Middle frontal gyrus (tissue), 1 donor: ENCODE results near the gene FUOM.

Experiments used
- DNase-seq: peaks from one replicate; pipeline ENCODE4 v3.0.0-alpha.2; 2015; ENCODE audit warnings: low spot score; ENCODE audit errors: extremely low spot score

The FUOM gene

DNA sequence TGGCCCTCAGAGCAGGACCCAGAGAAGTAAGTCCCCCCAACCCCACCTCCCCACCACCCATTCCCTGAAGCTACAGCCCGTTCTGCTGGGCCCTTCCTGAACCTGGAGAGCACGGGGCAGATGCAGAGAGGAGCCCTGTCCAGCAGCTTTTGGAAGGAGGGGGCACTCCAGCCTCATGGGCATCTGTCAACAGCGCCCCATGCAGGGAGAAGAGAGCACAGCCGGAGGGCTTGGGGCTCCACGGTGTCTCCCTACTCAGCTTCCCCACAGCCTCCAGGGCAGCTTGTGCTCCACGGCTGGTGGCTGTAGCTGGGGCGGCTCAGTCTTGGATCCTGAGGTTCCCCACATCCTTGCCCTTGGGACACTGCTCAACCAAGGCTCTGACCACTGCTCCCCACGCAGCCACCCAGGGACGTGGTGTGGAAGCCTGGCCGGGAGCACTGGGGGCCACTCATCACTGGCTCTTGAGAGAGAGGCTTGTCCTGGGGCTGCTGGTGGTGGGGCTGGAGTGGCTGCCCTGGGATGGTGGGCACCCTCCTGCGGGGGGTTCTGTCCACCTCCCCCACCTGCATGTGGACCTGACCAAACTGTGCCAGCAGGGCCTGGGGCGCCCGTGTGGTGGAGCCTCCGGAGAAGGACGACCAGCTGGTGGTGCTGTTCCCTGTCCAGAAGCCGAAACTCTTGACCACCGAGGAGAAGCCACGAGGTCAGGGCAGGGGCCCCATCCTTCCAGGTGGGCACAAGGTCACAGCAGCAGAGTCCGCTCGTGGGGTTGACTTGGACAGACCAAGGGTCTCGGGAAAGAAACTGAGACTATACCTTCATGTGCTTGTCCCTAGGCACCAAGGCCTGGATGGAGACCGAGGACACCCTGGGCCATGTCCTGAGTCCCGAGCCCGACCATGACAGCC lies 6.2 kb downstream of the FUOM start:
- no peak for DNase-seq

DNA sequence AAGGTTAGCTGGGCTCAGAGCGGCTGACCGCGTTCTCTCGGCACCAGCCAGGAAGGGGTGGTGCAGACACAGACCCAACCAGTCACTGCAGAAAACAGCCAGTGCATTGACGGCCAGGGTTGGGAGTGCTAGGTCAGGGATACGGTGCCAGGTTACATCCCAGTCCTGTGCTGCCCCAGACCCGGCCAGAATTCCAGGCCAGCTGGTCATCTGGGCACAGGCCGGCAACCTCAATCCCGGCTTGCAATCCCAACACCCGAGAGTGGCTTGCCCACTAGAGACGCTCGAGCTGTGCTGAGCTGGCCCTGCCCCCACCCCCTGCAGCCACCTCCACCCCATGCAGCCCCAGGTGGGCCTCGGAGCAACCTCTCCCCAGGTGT lies 6.9 kb downstream of the FUOM start:
- DNase-seq: no peak

DNA sequence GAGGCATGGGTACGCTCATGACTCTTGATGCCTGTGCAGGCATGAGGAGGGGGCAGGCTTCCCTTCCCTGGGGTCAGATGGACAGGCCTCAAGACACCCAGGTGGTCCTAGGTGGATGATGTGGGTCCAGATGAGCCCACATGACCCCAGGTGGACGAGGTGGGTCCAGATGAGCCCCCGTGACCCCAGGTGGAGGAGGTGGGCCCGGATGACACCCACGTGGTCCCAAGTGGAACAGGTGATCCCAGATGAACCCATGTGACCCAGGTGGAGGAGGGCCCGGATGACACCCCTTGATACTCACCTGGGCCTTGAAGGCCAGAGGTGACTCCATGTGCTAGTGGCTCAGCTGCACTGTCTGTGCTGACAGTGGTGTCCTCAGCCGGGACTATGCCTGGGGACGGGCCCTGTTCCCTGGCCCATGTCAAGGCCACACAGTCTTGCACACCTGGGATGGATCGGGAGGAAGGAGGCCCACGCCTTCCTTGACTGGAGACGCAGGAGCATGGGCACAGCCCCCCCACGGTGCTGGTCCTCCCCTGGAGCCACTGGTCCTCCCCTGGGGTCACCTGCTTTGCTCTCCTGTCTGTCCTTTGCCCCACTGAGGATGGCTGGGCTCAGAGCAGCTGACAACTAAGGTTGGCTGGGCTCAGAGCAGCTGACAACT lies 7.4 kb downstream of the FUOM start:
- DNase-seq: no peak

DNA sequence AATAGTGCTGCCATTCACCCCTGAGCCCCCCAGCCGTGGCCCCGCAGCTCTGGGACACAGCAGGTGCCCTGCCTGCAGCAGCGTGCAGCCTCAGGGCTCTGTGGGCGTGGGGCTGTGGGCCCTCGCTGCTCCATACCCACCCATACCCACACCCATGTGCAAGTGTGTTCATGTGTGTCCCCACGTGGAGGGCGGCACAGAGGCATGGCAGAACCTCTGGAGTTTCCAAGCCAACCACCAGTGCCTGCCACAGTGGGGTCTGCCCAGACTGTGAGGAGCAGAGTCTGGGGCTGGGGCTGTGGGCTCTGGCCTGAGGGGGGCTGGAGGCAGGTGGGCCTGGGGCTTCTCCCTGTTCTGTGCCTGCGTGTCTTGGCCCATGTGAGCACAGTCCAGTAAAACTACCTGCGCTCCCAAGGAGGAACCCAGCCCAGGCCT lies 8.2 kb downstream of the FUOM start:
- no peak for DNase-seq

GRCh38 chr10:133349160-133349568 lies 8.7 kb downstream of the FUOM start:
- no peak for DNase-seq

- DNase-seq: no peak
These were observed 9.9 kb downstream of the FUOM start for GRCh38 chr10:133347710-133348517.

DNA sequence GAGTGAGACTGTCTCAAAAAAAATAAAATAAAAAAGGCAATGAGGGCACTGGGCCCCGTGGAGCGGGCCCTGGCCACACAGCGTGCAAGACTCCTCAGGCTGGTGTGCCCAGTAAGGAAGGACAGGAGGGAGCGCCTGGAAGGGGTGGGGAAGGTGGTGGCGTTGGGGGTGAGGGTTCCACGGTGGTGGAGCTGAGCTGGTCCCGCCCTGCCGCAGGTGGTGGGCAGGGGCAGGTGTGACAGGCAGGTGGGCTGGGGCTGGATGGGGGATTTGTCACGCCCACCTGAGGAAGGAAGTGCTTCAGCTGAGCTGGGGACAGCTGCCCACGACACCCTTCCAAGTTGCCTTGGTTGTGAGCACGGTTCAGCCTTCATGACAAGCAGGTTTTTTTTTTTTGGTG lies 11.4 kb downstream of the FUOM start:
- no peak for DNase-seq

DNA sequence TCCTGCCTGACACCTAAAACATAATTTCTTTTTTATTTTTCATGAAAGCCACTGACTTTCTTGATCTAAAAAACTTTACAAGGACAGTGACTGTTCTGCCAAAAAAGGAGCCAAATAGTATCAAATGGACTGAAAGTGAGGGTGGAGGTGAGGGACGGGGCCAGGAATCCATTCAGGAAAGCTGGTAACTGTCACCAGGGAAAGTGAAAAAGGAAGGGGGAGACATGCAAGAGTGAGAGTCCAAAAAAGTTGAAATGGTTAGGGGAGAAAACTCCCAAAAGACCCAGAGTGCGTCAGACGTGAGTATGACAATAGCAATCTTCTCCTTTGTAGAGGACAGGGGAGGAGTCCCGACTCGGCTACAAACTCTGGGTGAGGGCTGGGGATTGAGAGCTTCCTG lies 13.6 kb downstream of the FUOM start:
- no peak for DNase-seq

- no peak for DNase-seq
These were observed 14.3 kb downstream of the FUOM start for GRCh38 chr10:133343558-133343957.

DNA sequence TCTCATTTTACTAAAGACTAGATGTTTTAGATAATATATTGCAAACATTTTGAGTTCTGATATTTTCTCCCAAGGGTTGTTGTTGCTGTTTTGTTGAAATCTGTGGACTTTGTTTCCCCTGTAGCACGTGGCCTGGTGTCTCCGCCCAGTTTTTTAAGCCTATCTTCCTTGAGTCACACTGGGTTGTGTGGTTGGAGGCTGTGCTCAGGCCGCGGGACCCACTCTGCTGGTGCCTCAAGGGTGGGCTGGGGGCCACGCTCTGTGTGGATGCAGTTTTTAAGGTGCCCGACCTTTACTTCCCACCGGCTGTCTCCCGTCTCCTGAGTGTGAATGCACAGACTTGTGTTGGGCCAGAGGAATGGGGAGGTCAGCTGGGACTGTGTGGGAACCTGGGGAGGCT lies 14.9 kb downstream of the FUOM start:
- no peak for DNase-seq

GRCh38 chr10:133341983-133342382 lies 15.8 kb downstream of the FUOM start:
- no peak for DNase-seq

DNA sequence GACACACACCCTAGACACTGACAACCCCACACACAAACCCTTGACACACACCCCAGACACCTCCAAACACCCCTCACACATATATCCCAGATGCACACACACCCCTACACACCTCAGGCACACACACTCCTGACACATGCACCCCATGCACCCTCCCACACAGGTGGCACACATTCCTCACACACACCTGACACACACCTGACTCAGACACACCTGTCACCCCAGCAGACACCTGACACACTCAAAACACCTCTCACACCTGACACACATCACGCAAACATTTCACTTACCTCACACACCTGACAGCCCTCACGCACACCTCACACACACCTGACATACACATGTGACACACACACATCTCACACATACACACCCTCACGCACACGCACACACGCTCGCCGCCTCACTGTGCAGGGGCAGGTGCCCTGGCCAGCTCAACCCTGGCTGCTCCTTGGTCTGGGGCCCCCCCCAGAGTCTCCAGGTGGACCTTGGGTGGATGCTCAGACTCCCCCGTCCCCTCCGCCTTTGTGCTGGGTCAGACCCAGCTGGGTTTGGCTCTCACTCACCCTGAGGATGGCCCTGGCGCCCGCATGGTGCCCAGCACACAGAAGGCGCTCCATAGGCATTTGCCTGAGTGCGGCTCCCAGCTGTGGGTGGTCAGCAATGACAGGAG lies 18.0 kb downstream of the FUOM start:
- no peak for DNase-seq

DNA sequence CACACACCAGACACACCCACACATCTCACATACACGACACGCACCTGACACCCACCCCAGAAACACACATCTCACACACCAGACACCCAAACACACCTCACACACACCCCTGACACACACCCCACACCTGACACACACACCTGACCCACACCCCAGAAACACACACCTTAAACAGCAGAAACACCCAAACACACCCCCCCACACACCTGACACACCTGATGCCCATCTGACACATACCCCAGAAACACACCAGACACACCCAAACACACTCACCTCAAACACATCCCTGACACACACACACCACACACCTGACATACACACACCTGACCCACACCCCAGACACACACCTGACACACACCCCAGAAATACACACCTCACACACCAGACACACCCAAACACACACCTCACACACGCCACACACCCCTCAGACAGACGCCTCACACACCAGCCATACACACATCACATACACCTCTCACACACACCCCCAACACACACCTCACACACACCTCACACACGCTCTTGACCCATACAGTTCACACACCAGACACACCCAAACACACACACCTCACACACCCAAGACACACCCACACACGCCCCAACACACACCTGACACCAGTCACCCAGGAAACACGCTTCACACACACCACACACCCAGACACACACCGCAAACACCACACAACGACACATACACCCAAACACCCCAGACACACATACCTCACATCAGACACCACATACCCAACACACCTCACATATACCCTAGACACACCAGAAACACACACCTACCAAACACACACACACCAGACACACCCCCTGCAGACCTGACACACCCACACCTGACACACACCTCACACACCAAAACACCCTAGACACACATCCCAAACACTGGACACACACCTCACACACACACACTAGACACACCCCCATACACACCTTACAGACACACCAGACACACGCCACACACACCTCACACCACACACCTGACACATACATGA lies 19.4 kb downstream of the FUOM start:
- DNase-seq: no peak

DNA sequence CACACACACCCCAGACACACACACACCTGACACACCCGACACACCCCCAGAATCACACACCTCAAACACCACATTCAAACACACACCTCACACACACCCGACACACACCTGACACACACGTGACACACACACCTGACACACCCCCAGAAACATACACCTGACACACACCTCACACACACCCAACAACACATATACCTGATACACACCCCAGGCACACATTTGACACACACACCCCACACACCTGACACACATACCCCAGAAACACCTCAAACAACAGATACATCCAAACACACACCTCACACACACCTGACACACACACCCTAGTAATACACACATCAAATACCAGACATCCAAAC lies 20.5 kb downstream of the FUOM start:
- DNase-seq: no peak

- DNase-seq: peak; percentile 55
These were observed 21.0 kb downstream of the FUOM start, which contains the start of gene CALY for GRCh38 chr10:133336577-133337369. CALY (minus strand) TSS chr10:133336896; CDS start chr10:133328989, 7,907 bp downstream.

GRCh38 chr10:133336118-133336576 lies 21.7 kb downstream of the FUOM start:
- no peak for DNase-seq

- DNase-seq: peak; percentile 39
These were observed 22.3 kb downstream of the FUOM start for GRCh38 chr10:133335246-133336117.
